ENCODE measurements around the gene MC2R.
"Not testable (repeated sequence)": the region's sequence is repeated elsewhere in the genome, so short reads cannot be mapped to it uniquely, and the experiment has no call there.

Gene MC2R

GRCh38 chr18:13894531-13894930 lies 20.8 kb downstream of the MC2R start:
- no peak for DNase-seq (ENCODE audit: insufficient read length, low spot score)
- FAIRE-seq: no peak

GRCh38 chr18:13893418-13893760 lies 21.9 kb downstream of the MC2R start:
- FAIRE-seq: no peak
- no peak for DNase-seq (ENCODE audit: insufficient read length, low spot score)

DNA sequence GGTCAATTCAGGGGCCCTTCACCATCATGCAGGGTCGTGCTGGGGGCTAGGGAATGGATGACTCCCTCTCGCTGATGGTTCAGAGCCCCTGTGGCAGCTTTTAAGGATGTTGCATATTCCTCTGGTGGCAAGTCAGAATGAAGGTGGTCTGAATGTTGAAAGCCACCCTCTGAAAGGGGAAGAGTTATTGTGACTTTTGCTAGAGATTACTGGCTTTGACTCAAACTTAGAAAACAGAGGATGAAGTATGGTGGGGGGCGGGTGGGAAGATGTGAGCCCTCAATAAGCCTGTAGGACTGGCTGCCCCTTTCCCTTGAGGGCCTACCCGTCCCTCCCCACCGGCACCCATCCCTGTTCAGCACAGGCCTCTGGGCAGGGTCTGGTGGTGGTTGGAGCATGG lies 23.2 kb downstream of the MC2R start:
- FAIRE-seq (no peak), DNase-seq (ENCODE audit: insufficient read length, low spot score) (no peak)

DNA sequence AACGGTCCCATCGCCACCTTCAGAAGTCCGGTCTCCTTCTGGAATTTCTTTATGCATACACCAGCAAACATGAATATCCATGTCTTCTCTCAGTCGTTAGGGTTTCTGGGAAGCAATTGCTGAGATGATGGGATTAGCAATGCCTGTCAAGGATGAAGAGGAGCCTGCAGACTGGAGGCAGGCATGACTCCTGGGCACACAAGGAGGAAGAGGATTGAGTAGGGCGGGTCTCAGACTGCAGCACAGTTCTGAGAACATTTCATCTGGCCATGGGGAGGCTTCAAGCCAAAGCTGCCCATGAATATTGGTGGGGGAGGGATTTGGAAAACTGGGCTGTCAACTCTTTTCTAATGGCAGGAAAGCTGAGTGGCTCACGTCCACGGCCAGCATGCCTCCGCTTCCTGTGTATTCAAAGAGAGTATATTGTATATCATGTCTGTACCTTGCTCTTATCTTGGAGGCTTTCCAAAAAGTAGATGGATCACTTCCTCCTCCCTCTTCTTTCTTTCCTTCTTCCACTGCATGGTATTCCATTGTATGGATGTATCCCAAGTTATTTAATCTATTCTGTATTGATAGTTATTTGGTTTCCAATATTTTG lies 24.5 kb downstream of the MC2R start:
- DNase-seq (ENCODE audit: insufficient read length, low spot score) (no peak), FAIRE-seq (no peak)

DNA sequence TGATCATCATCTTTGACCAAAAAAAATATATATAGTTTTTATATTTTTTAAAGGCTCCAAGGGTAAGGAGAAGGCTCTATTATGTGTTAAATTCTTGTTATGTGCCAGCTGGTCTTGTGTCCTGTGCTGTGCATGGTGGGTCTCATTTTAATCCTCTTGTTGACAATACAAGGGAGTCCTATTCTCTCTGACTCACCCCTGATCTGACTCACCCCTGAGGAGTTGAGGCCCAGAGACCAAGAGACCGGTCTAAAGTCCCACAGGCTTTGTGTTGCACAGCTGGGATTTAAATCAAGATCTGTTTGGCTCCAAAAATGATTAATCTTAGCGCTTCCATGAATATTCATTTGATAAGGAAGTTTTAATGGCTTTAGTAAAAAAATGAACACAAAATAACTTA lies 25.7 kb downstream of the MC2R start:
- no peak for DNase-seq (ENCODE audit: insufficient read length, low spot score)
- FAIRE-seq: no peak

GRCh38 chr18:13888191-13888716 lies 27.1 kb downstream of the MC2R start:
- FAIRE-seq (no peak), DNase-seq (ENCODE audit: insufficient read length, low spot score) (no peak)

DNA sequence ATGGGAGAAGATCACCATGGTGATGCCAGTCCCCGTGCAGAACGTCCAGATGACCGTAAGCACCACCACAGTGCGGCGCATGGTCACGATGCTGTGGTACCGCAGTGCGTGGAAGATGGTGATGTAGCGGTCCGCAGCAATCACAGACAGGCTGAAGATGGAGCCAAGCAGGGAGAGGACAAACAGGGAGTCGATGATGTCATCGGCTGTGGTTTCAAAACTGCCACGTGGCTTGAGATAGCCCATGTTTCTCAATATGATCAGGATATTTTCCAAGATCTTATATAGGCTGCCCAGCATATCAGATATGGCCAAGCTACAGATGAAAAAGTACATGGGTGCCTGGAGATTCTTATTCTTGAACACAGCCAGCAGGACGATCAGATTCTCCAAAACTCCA lies 30.3 kb downstream of the MC2R start:
- FAIRE-seq: no peak
- no peak for DNase-seq (ENCODE audit: insufficient read length, low spot score)

GRCh38 chr18:13879937-13880336 lies 35.4 kb downstream of the MC2R start:
- DNase-seq (ENCODE audit: insufficient read length, low spot score) (no peak), FAIRE-seq (no peak)

DNA sequence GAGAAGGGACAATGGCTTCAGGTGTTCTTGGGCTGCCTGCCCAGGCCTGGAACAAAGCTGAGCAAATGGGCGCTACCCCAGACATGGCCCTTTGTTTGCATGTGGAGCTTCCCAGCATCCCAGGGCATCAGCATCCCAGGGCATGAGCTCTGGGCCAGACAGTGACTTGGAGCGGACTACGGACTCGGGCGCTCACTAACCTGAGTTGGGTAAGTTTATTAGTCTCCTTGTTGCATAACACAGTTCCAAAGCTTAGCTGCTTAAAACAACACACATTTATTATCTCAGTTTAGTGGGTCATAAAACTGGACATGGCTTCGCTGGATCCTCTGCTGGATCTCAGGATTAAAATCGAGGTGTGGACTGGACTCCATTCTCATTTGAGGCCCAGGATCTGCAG lies 35.8 kb downstream of the MC2R start:
- no peak for DNase-seq (ENCODE audit: insufficient read length, low spot score)

GRCh38 chr18:13878857-13879256 lies 36.5 kb downstream of the MC2R start:
- DNase-seq (ENCODE audit: insufficient read length, low spot score): no peak
- FAIRE-seq: no peak

More for the DNA sequence above, 35.8 kb downstream of the MC2R start:
- FAIRE-seq: no peak

- FAIRE-seq: no peak
- DNase-seq (ENCODE audit: insufficient read length, low spot score): no peak
Observed at GRCh38 chr18:13877157-13877556, 38.2 kb downstream of the MC2R start.

DNA sequence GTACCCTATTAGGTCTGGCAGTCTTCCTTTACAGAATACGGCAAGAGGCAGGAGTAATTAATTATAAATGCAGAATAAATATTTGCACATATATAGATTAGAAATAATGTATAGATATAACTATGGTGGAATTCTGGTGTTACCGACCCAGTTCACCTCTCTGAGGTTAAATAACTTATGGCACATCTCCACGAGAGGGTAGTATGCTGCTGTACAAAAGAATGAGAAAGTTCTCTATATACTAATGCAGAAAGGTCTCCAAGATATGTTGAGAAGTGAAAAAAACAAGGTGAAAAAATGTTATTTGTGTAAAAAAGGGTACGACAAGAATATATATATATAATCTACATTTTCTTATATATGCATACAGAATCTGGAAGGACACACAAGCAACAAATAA lies 40.8 kb downstream of the MC2R start:
- DNase-seq (ENCODE audit: insufficient read length, low spot score): no peak
- no peak for FAIRE-seq

GRCh38 chr18:13872932-13873331 lies 42.4 kb downstream of the MC2R start:
- FAIRE-seq (no peak), DNase-seq (ENCODE audit: insufficient read length, low spot score) (no peak)

DNA sequence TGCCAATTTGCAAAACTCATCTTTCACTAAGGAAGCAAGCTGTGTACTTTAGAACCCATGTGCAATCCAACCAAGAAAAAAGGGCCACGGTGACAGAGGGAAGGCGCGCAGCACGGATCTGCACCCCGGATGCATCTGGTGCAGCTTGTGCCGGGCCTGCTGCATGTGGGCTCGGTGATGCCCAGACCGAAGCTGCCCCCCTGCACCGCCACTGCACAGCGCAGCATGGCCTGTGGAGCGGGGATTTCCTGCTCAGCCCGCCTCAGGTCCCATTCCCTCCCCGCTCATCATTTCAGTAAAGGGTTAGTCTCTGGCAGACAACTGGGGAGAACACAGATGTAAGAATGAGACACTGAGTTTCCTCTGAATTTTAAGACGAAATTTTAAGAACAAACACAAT lies 43.0 kb downstream of the MC2R start:
- DNase-seq (ENCODE audit: insufficient read length, low spot score) (no peak), FAIRE-seq (no peak)

- no peak for DNase-seq (ENCODE audit: insufficient read length, low spot score)
Observed at GRCh38 chr18:13871701-13872100, 43.6 kb downstream of the MC2R start.

GRCh38 chr18:13868501-13869271 lies 46.6 kb downstream of the MC2R start:
- FAIRE-seq (no peak), DNase-seq (ENCODE audit: insufficient read length, low spot score) (no peak)

More at GRCh38 chr18:13871701-13872100, 43.6 kb downstream of the MC2R start:
- no peak for FAIRE-seq

GRCh38 chr18:13862898-13863297 lies 52.4 kb downstream of the MC2R start:
- not testable (repeated sequence) for FAIRE-seq; DNase-seq (ENCODE audit: insufficient read length, low spot score)

DNA sequence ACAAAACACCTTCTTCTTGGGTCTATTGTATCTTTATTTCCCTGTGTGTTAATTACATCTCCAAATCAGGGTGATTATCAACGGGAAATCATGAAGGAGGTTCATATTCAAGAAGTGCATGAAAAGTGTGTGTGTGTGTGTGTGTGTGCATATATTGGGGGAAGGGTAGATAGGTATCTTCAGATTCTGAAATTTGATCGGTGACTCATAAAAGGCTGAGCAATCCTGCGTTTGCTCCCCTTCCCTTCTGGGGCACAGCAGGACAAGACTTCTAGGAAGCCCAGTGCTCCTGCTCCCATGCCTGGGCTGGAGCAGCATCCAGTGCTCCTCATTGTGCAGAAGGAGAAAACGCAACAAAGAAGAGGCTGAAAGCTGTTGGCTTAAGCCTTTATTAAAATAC lies 65.5 kb downstream of the MC2R start:
- no peak for DNase-seq (ENCODE audit: insufficient read length, low spot score)
- no peak for FAIRE-seq

- no peak for FAIRE-seq
- DNase-seq (ENCODE audit: insufficient read length, low spot score): no peak
Observed at GRCh38 chr18:13836559-13836958, 78.8 kb downstream of the MC2R start.

DNA sequence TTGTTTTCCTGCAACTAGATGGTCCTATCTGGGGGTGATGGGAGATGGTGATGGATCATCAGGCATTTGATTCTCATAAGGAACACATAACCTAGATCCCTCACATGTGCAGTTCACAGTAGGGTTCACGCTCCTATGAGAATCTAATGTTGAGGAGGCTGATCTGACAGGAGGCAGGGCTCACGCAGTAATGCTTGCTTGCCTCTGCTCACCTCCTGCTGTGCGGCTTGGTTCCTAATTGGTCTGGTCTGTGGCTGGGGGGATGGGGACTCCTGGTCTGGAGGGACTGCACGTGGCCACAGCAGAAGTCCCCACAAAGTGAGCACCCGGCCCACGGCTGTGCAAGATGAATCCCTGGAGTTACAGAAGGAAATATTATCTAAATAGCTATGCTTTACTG lies 80.1 kb downstream of the MC2R start:
- DNase-seq (ENCODE audit: insufficient read length, low spot score) (no peak), FAIRE-seq (no peak)

GRCh38 chr18:13834496-13835015 lies 80.8 kb downstream of the MC2R start:
- DNase-seq (ENCODE audit: insufficient read length, low spot score): no peak
- no peak for FAIRE-seq

Measured in HTR-8/SVneo (cell line).